HG03103 (cell line): ENCODE data around the gene TH.

Source experiments
- ATAC-seq: cut with Tn5 transposase; IDR thresholded peaks from one replicate; pipeline ENCODE4 v1.9.1; 2021; ENCODE audit warnings: low read depth; ENCODE audit not compliant: unreplicated experiment

Gene TH

DNA sequence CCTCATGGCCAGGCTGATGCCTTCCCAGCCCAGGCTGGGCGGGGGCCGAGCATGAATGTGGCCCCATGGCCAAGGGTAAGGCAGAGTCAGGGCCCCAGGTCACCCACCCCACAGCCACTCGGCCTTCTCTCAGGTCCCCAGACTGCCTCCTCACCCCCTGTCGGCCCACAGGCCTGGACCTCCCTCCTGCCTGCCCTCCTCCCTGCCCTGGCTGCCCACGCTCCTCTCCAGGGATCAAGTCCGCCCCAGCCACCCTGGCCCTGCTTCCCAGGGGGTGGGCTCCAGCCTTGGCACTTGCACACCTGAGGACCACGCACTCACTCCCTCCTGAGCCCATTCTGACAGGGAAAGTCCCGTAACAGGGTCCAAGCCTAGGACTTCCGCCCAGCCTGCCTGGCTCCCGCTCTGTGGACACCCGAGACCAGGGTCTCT is 37.8 kb upstream of the TH start:
- ATAC-seq, result no peak

DNA sequence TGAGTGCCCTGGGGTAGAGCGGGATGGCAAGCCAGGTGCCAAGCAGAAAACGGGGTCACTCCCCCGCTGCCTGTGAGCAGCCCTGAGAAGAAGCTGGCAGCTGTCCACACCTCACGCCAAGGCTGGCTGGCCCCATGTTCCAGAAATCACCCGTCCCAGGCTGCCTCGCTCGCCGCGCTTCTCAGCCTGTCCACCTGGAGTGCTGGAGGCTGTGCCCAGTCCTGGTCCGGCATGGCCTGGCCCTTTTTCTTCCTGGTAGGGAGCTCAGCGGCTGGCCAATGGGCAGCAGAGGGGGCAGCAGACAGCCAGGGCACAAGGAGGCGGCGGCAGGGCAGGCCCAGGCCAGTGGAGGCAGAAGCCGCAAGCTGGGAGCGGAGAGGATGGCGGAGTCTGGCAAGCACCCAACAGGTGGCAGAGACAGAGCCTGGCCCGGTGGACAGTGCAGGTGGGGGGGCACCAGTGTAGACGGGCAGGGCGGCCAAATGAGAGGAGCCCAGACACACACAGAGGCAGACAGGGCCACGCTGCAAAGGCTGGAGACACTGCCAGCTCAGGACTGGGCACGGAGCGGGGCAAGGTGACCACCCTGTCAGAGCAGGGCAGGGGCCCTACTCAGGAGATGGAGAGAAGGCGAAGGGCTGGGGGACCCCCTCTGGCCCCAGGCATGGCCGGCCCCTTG is 37.2 kb upstream of the TH start:
- no peak for ATAC-seq

GRCh38 chr11:2207773-2208621 is 36.4 kb upstream of the TH start:
- ATAC-seq, result no peak

GRCh38 chr11:2207212-2207611 is 35.6 kb upstream of the TH start:
- no peak for ATAC-seq

GRCh38 chr11:2205981-2206690 is 34.5 kb upstream of the TH start:
- ATAC-seq, result no peak

DNA sequence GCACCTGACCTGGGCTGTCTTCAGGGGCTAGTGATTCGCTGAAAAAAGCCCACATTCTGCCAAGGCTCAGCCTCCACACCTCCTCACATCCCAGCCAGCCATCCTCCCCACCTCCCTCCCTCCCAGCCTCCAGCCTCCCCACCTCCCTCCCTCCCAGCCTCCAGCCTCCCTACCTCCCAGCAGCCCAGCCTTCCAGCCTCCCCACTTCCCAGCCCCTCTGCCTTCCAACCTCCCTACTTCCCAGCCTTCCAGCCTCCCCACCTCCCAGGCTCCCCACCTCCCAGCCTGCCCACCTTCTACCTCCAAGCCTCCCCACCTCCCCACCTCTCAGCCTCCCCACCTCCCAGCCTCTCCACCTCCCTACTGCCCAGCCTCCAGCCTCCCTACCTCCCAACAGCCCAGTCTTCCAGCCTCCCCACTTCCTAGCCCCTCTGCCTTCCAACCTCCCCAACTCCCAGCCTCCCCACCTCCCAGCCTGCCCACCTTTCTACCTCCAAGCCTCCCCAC is 33.7 kb upstream of the TH start:
- ATAC-seq, result no peak

DNA sequence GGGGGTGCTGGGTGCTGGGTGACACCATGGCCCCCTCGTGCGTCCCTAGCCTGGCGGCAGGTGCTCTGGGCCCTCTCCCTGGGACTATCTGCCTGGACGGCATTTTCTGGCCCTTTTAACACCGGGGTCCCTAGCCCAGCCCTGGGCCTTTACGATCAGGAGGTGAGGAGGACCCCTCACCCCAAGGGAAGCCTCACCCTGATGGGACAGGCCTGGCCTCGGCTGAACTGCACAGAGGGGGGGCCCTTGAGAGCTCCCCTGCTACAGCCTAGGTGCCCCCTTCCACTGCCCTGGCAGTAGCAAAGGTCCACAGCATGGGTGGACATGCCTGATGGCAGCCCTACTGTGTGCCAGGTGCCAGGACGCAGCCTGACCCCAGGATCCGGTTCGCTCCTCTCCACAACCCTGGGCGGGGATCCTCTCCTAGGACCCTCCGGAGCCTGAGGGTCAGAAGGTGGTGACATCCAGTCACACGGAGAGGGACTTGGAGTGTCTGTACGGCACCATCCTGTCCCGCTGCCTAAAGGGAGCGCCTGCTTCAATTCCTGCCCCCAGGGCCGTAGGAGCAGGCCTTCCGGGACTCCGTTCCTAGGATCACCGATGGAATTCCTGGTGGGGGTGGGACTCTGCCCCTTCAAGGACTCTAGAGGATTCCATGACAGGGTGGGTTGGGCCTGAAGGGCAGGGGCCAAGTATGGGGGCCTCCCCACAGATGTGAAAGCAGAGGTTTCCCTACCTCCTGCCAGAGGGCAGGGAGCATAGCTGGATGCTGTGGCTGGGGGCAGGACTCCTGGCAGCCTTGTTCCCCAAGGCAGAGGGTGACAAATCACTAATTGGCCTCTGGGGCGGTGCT is 33.0 kb upstream of the TH start:
- ATAC-seq, result no peak

DNA sequence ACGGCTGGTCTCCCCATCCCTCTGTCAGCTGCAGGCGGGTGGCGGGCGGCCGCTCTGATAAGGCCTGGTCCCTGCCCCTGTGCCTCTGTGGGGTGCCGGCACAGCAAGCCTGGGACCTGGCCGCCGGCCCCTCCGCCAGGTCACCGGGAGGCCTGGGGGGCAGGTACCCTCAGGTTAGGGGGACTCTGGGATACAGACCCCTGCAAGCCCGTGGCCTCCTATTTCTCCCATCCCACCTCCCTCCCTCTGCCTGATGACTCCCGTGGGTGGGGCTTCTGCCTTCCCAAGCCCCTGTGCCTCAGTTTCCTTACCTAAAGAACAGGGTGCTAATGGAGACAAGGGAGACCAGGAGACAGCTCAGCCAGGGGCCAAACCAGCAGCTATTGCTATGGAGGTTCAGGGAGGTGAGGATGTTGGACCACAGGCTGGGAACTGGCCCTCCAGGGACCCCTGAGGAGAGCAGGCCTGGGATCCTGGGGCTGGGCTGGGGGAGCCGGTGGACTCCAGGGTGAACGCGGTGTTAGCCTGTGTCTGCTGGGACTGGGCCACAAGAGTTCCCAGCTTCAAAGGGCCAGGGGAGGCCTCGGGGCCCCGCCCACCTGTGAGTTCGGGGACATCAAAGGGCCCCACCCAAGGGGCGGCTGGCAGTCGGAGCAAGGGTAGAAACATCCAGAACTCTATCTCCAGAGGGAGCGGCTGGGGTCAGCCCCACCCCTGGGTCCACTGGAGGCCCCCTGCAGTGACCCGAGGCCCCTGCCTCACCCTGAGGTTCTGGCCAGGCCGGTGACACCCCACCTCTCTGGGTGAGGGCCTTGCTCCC is 32.0 kb upstream of the TH start:
- no peak for ATAC-seq

- ATAC-seq, result no peak
These were observed 31.4 kb upstream of the TH start for GRCh38 chr11:2202900-2203439.

- ATAC-seq, result no peak
These were observed 30.7 kb upstream of the TH start for GRCh38 chr11:2202071-2202899.

GRCh38 chr11:2201542-2201941 is 29.9 kb upstream of the TH start:
- no peak for ATAC-seq

- ATAC-seq, result no peak
These were observed 29.4 kb upstream of the TH start for GRCh38 chr11:2200957-2201519.

DNA sequence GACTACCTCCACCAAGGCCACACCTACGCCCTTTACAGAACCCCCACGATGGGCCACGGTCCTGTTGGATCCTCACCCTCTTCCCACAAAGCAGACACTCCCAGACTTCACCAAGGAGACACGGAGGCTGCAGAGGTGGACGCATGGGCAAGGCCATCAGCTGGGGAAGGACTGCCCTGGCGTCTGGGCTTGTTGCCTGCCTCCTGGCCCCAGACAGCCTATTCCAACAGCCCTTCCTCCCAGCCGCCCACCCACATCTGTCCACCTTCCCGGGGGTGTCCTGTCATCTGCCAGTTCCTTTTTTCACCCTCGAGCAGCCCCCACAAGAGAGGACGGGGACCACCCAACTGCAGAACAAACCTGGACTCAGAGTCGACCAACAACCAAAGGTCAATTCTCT is 28.9 kb upstream of the TH start:
- ATAC-seq, result no peak

GRCh38 chr11:2199466-2200341 is 28.1 kb upstream of the TH start:
- no peak for ATAC-seq

- no peak for ATAC-seq
These were observed 27.2 kb upstream of the TH start for GRCh38 chr11:2198621-2199365.

- ATAC-seq, result no peak
These were observed 26.3 kb upstream of the TH start for GRCh38 chr11:2197771-2198520.
